ENCODE measurements around the gene WDFY4.

Gene WDFY4

GRCh38 chr10:48778193-48778857 lies 93.7 kb downstream of the WDFY4 start:
- ChIA-PET POLR2A (no interaction called here), CTCF (no interaction called here)
- Histone ChIP-seq H3K36me3 (ENCODE audit: control insufficient read depth in 2 of 2, insufficient read depth in 1 of 2, low read length in 2 of 2) (no peaks in the 10 kb centered on the region), H3K4me3 (ENCODE audit: low read depth, low read length) (no peak overlapping the region), H3K9me3 (ENCODE audit: control insufficient read depth, insufficient read depth, low read depth, low read length) (no peaks in the 10 kb centered on the region), H3K4me1 (ENCODE audit: control insufficient read depth, insufficient read depth, low read length) (no peaks in the 10 kb centered on the region), H3K27ac (ENCODE audit: extremely low read depth, low read depth, low read length) (no peak overlapping the region)
- TF ChIP-seq ZNF843 (tag by site-specific recombination; IDR thresholded peaks at IDR 0.05) (no peak), SALL2 (tag by site-specific recombination; IDR thresholded peaks at IDR 0.05; ENCODE audit: borderline replicate concordance) (no peak), SP2 (tag by site-specific recombination; IDR thresholded peaks at IDR 0.05) (no peak), ZBTB26 (tag by site-specific recombination; optimal IDR thresholded peaks at IDR 0.05) (no peak), ZBTB7A (tag by site-specific recombination; IDR thresholded peaks at IDR 0.05; ENCODE audit: low read depth) (no peak), WT1 (tag by site-specific recombination; IDR thresholded peaks at IDR 0.05) (no peak), ZNF48 (tag by site-specific recombination; IDR thresholded peaks at IDR 0.05) (no peak), GLIS1 (tag by site-specific recombination; IDR thresholded peaks at IDR 0.05) (no peak), PRDM4 (tag by site-specific recombination; IDR thresholded peaks at IDR 0.05) (no peak), TSHZ1 (tag by site-specific recombination; IDR thresholded peaks at IDR 0.05; ENCODE audit: borderline replicate concordance) (no peak), HOXA7 (CRISPR knock-in tag; IDR thresholded peaks at IDR 0.05; ENCODE audit: borderline replicate concordance) (no peak), EGR2 (tag by site-specific recombination; IDR thresholded peaks at IDR 0.05; ENCODE audit: low read depth) (no peak), ZNF280D (tag by site-specific recombination; IDR thresholded peaks at IDR 0.05) (no peak), KLF7 (tag by site-specific recombination; IDR thresholded peaks at IDR 0.05; ENCODE audit: borderline replicate concordance) (no peak), ZNF501 (tag by site-specific recombination; IDR thresholded peaks at IDR 0.05) (no peak), YY1 (tag by site-specific recombination; IDR thresholded peaks at IDR 0.05) (no peak), ZNF830 (tag by site-specific recombination; IDR thresholded peaks at IDR 0.05; ENCODE audit: low read depth) (no peak), ZNF2 (tag by site-specific recombination; IDR thresholded peaks at IDR 0.05) (no peak), ZNF423 (tag by site-specific recombination; IDR thresholded peaks at IDR 0.05) (no peak), ZNF280C (tag by site-specific recombination; IDR thresholded peaks at IDR 0.05) (no peak)

Measured in HEK293 (cell line).